HG02759 (cell line): ENCODE measurements around the gene C1orf122.
"Not testable (repeated sequence)": the region's sequence is repeated elsewhere in the genome, so short reads cannot be mapped to it uniquely, and the experiment has no call there.

Experiments
- ATAC-seq: cut with Tn5 transposase; IDR thresholded peaks from one replicate; pipeline ENCODE4 v1.9.1; 2021; ENCODE audit warnings: mild to moderate bottlenecking, moderate library complexity; ENCODE audit not compliant: unreplicated experiment

C1orf122 gene

DNA sequence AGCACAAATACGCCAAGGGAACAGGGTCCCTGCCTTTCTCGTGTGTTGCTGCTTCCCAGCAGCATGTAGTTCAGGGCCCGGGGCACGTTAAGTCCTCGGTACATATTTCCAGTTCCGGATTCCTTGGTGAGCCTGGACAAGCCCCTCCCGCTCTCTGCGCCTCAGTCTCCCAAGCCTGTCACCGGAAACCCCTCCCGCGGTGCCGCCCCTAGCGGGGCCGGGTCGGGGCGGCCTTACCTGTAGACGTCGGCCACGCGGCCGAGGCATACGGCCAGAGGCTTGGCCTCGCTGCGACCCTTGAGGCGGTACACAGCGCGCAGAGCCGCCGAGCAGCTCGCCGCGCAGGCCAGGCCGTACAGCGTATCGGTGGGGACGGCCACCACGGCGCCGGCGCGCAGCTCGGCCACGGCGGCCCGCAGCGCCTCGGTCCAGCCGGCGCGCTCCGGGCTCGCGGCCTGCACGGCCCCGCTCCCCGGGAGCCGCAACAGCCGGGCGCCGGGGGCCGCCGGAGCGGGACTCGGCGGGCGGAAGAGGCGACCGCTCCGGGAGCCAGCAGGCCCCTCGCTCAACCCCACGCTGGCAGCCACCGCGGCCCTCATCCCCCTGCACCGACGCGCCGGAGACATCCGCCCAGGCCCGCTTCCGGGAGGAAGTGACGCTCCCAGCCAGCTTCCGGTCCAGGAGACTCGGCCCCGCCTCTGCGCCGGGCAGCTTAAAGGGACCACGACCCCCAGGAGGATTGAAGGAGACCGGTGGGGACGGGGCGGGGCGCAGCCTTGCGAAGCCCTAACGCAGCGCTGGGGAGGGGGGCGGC lies at the start of gene C1orf122, which contains the start of gene YRDC:
TSS of gene C1orf122 (plus strand) at position 236 of the 814 bp plus-strand sequence. CDS start 615 bp downstream, outside the sequence.
TSS of gene YRDC (minus strand) at position 654 of the 814 bp plus-strand sequence. CDS start at position 626, 28 bp downstream.
- ATAC-seq, result peak; percentile 88

DNA sequence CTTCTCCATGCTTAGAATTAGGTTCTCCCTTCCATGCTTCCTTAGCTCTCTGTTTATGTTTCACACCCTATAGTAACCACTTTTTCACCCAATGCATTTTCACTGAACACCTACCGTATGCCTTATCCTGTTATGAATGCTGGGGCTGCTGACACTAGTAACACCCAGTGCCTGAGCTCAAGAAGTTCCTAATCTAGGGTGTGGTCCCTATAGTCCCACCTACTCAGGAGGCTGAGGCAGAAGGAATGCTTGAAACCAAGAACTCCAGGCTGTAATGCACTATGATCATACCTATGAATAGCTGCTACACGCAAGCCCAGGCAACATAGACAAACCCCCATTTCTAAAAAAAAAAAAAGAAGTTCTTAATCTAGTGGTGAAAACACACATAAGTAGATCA lies 48.1 kb upstream of the C1orf122 start:
- ATAC-seq, result no peak

DNA sequence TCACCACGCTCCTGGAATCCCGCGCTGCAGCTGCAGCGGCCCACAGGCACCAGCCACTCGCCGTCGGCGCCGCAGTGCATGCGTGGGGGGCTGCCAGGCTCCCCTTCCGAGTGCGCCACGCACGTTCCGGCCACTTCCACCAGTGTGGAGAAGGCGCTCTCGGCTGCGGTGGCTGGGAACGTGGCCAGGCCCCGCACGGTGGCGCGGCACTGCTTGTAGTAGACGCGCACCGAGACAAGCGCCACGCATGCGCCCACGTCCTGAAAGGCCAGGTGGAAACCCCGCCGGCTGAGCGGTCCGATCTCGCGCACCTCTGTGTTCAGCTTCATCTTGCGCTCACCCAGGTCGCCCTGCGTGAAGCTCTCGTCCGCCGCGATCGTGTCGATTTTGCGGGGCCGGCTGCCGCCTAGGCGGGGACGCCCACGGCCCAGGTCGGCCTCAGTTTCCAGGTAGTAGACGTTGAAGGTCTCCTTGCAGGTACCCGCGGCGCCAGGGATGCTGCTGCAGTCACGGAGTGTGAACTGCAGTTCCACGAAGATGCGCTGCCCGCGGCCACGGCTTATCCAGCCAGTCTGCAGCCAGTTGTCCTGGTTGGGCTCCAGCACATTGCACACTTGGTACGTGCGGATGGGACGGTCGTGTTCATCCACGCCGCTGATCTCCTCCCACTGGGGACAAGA lies 46.0 kb upstream of the C1orf122 start:
- ATAC-seq, result no peak

DNA sequence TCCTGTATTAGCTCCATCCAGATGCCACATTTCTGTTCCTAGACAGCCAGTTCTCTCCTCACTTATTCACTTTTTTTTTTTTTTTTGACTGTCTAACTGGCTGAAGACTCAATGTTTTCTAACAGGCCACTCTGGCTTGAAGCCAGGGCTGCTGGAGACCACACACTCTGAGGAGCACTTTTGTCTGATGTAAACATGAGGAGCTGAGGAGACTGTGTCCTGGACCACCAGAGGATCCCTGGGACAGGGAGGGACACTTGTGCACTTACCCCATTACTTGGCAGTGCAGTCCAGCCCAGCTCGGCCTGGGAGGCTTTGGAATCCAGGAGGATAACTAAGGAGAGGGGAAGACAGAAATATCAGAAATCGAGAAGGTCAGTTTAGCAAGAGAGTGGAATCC lies 45.1 kb upstream of the C1orf122 start:
- no peak for ATAC-seq

DNA sequence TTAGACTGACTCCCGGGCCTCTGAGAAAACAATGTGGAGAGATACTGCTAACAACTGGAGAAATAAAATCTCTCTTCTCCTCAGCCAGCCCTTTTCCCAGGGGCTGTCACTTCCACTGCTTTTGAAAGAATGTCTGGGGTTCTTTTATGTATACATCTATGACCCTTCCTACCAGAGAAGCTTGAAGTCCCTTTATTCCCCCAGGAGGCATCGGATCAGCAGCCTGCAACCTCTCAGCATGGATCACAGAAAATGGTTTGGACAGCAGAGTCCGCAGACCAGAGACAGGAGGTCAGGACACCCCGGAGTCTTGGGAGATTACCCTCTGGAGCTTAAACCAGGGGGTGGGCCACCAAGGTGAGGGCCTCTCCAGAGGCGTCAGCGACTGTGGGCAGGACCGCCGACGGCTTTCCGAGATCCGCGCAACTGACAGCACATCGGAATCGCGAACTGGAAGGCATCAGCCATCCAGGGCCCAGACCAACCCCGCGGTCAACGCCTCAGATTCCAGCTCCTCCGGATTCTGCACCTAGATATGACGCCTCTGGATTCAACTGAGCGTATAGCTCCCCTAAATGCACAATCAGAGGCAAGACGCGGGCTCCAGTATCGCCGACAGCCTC lies 43.7 kb upstream of the C1orf122 start:
- no peak for ATAC-seq

DNA sequence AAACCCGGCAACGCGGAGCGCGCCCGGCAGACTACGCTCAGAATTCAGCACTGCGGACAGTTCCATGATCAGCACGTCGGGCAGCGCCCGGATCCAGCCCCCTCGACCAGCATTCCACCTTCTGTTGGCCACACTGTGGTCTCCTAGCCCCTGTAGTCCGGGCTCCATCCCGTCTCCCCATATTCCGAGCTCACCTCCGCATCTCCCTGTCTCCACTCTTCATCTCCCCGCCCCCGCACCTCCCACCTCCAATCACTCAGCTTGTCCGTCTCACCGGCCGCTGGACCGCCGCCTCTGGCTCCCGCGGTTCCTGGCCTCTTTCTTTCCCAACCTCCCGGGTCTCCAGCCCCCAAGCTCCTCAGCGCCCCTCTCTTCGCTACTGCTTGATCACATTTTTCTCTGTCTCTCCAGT lies 43.2 kb upstream of the C1orf122 start:
- ATAC-seq, result no peak

DNA sequence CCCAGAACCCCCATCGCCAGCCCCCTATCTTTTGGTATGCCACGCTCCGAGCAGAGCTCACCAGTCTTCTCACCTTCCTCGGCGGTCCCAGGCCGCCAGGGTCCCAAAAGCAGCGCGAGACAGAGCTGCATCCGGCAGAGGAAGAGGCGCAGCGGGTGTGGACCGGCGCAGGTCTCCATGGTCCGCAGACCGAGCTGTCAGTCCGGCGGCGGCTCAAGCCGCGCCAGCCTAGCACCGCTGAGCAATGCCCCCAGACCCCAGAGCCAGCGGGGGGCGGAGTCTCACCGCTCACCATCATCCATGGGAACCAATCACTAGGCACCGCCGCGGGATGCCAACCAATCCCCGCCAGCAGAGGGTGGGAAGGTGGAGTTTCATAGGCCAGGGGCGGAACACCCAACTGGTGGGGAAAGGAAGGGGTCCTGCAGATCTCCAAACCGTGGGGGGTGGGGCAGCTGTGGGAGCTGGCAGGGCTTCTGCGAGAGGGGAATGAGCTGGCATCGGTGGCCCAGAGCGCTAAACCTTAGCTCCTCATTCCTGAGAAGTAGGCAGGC lies 42.6 kb upstream of the C1orf122 start, which contains the start of gene EPHA10:
TSS of gene EPHA10 (minus strand) at position 233 of the 554 bp plus-strand sequence. CDS start at position 179, 54 bp downstream.
- ATAC-seq, result no peak

DNA sequence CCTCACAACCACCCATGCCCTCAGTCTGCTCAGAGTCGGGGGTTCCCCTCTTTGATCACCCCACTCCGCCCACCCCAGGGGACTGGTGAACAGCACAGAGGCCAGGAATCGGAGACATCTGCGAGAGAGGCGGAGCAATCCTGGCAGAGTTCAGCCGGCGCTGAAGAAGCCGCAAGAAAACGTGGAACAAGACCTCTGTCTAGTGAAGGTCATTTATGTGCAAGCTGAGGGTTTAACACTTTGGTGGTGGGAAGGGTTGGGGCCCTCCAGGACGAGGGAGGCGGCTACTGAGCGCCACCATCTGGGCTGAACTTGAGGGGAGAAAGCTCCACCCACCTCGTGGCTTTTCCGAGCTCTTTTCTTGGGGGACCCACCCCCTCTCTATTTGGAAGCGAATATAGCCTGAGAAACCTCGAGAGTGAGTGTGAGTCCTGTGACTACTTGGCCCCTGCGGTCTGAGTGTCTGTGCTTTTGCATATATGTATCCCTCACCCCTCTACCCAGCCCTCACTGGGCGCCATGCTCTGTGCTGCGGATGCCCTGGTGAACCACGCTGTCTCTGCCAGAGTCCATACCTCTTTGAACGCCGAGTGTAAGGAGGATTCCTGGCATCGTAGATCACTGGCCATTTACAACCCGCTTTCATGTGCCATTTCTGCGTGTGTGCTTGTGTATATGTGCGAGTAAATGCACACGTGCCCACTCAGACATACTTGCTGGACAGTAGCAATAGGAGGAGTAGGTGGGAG lies 41.5 kb upstream of the C1orf122 start:
- ATAC-seq, result no peak

DNA sequence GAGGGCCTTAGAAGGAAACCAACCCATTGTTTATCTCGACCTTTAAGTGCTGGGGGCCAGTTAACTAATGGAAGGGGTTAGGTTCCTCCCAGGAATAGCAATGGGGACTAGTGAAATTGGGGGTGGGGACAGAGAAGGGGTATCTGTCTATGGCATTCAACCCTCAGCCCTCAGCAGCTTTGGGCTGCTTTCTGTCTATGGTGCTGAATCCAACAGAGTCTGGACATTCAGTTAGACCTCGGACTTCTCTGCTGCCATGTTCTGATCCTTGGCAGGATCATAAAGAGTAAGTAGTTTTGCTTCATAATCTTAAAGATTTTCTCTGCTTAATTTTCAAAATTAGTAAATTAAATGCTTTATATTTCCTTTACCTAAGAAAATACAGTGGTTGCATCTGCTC lies 40.1 kb upstream of the C1orf122 start:
- ATAC-seq, result no peak

DNA sequence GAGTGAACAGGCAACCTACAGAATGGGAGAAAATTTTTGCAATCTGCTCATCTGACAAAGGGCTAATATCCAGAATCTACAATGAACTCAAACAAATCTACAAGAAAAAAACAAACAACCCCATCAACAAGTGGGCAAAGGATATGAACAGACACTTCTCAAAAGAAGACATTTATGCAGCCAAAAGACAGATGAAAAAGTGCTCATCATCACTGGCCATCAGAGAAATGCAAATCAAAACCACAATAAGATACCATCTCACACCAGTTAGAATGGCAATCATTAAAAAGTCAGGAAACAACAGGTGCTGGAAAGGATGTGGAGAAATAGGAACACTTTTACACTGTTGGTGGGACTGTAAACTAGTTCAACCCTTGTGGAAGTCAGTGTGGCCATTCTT lies 36.1 kb upstream of the C1orf122 start:
- not testable (repeated sequence) for ATAC-seq

DNA sequence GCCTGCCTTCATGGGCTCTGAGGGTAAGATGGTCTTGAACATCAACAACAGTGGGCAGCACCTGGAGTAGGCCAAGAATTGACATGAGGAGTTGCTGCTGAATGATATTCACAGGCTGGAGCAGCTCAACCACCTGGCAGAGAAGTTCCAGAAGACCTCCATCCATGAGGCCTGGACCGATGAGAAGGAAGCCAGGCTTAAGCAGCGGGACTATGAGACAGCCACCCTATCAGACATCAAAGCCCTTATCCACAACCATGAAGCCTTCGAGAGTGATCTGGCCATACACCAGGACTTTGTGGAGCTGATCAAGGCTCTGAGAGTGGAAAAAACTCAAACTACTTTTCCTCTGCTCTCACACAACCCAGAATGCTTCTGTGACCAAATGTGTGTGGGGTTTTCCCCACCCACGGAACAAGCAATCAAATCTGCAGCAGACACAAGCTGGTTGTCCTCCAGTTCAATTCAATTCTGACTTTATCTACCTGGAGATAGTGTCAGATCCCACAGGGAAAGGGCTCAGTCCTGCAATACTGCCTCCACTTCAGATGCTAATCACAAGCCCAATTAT lies 30.6 kb upstream of the C1orf122 start:
- ATAC-seq, result no peak

DNA sequence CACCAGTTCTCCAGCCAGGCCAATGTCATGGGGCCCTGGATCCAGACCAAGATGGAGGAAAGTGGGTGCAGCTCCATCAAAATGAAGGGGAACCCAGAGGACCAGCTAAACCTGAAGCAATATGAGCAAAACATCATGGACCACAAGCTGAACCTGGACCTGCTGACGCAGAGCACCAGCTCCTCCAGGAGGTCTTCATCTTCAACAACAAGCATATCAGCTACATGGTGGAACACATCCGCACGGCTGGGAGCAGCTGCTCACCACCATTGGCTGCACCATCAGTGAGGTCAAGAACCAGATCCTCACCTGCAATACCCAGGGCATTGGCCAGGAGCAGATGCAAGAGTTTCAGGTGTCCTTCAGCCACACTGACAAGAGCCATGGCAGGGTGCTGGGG lies 28.9 kb upstream of the C1orf122 start:
- ATAC-seq, result no peak

DNA sequence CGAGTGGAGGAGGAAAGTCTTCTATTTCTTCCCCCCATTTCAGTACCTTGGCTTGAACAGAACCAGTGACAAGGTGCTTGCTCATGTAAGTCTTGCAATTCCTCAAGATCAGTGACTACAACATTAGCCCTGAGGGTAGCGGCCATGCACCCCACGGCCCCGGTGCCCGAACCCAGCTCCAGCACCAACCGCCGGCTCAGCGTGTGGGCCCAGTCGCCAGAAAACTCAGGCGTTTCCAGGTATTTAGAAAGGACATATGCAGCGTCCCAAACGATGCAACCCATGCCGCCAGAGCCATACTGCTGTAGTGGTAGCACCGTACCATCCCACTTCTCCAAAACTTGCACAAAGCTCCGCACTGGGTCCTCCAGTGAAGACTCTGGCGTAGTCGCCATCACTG lies 25.1 kb upstream of the C1orf122 start:
- ATAC-seq, result no peak

DNA sequence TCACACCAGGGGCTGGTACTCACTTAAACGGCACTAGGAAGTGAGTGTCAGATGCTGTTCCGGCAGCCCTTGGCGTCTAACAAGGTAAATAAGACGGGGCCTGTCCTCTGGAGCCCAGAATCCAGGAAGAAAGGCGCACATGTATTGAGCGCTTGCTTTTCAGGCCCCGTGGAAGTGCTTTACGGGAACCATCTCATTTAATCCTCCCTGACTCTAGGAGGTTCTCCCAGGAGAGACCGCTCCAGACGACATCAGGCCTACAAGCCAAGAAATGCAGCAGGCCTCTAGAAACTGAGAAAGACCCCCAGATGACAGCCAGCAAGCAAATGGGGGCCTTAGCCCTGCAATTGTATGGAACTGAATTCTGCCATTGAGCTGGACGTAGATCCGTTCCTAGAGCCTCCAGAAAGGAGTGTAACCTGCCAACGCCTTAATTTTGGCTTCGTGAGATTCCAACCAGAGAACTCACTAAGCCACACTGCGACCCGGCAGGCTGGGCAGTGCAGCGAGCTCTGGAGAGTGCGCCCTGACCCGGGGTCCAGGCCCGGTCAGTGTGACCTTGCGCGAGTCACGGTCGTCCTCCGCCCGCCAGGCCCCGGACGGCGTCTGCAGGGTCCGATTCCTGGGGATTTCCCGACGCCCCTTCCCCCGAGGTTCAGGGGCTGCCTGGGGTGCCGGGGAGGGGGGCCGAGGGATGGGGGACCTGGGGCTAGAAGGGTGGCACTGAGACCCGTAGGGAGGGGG lies 14.5 kb upstream of the C1orf122 start:
- no peak for ATAC-seq

DNA sequence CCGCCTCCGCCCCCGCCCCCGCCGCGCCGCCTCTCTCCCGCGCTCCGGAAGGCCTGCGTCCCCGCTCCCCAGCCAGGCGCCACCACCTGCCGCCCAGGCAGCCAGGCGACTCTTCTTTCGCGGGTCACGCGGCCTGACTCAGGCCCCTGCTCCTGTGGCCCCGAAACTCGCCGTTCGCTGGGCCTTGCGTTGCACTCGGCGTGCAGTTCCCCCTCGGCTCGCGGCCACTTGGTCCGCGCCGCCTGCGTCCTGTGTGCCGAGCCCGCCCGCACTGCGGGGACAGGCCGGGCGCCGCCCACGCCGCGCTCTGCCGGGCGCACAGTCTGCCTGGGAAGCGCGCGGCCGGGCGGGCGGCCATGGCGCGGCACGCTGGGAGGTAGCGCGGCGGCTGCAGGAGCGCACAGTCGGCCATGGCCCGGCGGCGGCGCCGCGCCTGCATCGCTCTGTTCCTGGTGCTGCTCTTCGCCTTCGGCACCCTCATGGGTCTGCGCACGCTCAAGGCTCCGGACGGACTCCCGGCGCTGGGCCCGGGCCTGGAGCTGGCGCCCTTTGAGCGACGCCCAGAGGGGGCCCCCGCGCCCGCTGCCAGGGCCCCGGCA lies 13.7 kb upstream of the C1orf122 start, which contains the start of gene MANEAL:
TSS of gene MANEAL (plus strand) at position 75 of the 599 bp plus-strand sequence. CDS start at position 411, 336 bp downstream.
- ATAC-seq, result peak; percentile 73

DNA sequence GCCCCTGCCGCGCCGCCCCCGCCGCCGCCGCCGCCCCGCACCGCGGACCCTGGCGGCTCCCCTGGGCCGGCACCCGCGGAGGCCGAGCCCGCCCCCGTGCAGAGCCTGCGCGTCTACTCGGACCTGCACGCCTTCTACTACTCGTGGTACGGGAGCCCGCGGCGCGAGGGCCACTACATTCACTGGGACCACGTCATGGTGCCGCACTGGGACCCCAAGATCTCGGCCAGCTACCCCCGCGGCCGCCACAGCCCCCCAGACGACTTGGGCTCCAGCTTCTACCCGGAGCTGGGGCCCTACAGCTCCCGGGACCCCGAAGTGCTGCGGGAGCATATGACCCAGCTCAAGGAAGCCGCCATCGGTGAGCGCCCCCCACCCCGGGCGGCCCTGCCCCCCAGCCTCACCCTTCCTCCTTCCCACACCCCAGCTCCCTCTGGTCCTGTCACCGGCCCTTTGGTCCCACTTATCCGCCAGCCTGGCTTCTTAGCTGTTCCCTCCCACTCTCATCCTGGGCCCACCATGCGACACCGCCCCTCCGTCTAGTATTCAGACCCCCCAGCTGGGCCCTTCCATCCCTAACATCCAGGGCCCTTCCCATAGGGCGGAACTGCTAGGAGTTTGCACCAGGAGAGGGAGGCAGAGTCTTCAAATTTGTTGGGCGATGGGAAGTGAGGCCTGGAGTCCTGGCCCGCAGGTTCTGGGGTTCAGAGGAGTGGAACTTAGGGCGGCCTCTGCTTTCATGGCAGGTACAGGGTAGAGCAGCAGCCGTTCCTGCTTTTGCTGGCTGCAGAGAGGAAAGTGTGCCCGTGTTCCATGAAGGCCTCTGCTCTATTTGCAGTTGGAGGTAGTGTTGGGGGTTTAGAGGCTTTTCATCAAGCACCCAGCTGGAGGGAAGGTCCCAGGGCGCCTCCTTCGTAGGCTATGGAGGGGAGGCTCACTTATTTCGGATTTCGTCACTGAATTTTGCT lies 12.9 kb upstream of the C1orf122 start:
- ATAC-seq, result peak; percentile 37

DNA sequence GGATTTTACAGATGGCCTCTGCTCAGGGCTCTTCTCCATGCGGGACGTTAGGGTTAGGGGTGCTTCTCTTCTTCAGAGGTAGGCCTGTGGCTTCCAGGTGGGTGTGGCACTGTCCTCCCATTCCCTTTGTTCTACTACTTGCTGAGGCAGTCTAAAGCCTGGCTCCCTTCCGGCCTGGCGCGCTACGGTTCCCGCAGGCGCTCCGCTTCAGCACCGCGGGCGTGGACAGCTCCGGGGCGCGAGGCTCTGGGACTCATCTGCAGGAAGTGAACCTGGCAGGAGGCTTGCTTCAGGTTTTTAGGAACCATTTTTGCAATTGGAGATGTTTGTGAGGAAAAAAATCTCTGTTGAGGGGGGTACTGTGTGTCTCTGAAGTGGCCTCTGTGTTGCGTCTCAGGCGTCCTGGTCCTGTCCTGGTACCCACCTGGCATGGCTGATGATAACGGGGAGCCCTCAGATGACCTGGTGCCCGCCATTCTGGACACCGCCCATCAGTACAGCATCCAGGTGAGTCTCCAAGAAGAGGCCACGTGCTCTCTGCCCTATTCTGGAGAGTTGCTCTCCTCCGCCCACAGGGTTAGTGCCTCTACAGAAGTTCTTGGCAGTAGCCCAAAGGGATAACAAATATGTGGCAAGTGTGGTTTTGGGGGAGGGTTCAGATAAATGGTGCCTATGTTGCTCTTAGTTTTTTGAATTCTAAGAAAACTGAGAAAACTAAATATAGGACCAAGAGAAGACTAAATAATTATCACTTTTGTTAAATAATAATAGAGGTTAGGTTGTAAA lies 12.1 kb upstream of the C1orf122 start:
- no peak for ATAC-seq
